T1000 (cell line): ENCODE data around the gene PEAK3.

Source experiments
- DNase-seq: peaks from one replicate; lab custom pipeline; 2025; ENCODE audit warnings: mixed read lengths; lab: John Stamatoyannopoulos, UW

The PEAK3 gene

DNA sequence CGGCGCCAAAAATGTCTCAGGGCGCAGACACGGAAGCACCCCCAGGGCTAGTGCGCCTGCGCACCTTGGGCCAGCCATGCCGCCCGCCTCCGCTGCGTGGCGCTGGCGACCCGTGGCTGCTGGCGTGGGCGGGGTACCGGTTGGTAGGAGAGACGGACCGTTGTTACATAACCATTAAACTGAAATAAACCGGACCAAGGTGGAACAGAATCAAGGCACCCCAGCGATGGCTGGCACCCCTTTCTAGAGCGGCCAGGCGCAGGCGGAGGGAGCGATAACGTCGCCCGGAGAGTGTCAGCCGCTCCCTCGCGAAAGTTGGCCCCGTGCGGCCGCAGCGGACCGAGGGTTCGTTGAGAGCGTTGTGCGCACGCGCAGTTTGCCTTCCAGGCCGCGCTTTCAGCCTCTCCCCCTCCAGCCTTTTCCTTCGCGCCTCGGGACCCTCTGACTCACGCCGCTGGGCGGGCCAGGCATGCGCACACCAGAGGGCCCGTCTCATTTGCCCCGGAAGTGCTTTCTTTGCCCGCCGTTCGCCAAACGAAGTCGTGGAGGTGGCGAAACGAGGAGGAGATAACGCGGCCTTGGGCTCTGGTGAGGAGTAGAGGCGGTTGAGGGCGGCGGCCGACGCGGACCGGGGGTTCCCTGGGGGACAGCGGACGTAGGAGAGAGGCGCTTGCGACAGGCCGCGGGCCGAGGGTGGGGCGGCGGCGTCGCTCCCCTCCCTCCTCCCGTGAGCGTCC, 45.5 kb downstream of the PEAK3 start, which contains the start of the genes PLEKHJ1 and SF3A2:
Gene PLEKHJ1 (minus strand): TSS at position 16 of the 737 bp plus-strand sequence. CDS start 81 bp downstream, outside the sequence.
Gene SF3A2 (plus strand): TSS at position 511 of the 737 bp plus-strand sequence. CDS start 6,595 bp downstream, outside the sequence.
- DNase-seq = peak; percentile 99

DNA sequence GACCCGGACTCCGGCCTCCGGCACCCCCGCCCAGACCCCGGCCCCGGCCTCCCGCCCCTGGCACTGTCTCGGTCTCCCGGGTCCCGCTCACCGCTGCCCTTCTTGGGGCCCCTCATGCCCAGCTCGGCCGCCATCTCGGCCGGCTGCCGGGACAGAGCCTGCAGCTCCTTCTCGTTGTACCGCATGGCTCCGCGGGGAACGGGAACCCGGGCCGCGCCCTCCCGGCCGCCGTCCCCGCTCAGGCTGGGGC, 46.0 kb downstream of the PEAK3 start:
- DNase-seq = no peak

DNA sequence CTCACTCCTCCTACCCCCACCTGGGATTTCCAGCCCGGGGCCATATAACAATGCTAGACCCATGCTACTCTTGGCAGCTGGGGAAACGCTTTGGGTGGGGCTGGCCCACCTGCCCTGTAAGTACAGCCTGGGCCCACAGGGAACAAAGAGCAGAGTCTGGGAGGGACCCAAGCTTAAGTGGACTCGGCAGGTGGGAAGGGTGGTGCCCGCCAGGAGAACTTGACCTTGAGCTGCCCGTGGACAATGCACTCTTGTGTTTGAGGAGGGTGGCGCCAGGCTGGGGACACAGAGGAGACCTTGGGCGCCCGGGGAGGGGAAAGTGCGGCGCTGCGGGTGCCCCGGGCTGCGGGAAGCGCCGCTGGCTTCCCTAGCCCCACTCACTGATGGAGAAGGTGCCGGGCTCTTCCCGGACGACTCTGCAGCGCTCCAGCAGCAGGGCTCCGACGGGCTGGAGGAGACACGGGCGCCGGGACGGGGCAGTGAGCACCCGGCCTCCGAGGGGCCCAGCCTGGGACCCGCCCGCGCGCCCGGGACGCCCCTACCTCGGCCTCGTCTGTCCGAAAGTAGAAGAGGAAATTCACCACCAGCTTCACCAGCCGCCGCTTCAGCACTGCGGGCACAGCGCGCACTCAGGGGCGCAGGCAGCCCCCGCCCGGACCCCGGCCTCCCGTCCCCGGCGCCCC, 46.5 kb downstream of the PEAK3 start:
- no peak for DNase-seq

DNA sequence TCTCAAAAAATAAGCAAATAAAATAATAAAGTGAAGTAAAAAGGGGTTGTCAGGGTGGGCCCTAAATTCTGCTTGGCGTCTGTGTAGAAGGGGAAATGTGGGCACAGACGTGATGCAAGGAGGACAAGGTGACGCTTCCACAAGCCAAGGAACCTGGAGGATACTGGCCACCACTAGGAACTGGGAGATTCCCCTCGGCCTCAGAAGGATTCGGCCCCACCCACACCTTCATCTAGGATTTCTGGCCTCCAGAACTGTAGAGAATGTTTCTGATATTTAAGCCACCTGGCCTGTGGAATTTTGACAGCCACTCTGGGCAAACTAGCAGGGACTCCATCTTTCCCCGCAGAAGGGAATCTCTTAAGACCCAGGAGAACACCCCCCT, 47.0 kb downstream of the PEAK3 start:
- no peak for DNase-seq

DNA sequence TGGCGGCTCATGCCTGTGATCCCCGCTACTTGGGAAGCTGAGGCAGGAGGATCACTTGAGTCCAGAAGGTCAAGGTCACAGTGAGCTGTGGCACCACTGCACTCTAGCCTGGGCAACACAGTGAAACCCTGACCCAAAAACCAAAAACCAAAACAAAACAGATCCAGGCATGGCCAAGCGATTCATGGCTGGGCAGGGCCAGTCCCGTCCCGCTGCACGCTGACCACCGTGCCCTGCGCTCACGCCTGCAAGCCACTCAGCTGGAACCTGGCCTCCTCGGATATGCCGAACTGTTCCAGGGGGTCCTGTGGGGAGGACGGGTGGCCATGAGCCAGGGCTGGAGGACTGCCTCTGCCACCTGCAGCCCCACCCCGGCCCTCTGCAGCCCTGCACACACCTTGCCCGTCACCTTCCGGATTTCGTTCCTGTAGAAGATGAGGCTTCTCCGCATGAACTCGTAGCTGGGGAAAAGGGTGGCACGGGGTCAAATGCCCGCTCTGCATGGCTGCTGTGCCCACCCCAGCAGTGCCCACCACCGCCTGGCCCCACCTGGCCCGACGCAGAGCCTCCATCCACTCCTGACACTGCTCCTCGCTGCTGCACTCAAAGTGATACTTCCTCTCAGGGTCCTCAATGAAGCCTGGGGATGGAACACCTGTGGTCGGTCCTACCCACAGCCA, 48.2 kb downstream of the PEAK3 start:
- no peak for DNase-seq

DNA sequence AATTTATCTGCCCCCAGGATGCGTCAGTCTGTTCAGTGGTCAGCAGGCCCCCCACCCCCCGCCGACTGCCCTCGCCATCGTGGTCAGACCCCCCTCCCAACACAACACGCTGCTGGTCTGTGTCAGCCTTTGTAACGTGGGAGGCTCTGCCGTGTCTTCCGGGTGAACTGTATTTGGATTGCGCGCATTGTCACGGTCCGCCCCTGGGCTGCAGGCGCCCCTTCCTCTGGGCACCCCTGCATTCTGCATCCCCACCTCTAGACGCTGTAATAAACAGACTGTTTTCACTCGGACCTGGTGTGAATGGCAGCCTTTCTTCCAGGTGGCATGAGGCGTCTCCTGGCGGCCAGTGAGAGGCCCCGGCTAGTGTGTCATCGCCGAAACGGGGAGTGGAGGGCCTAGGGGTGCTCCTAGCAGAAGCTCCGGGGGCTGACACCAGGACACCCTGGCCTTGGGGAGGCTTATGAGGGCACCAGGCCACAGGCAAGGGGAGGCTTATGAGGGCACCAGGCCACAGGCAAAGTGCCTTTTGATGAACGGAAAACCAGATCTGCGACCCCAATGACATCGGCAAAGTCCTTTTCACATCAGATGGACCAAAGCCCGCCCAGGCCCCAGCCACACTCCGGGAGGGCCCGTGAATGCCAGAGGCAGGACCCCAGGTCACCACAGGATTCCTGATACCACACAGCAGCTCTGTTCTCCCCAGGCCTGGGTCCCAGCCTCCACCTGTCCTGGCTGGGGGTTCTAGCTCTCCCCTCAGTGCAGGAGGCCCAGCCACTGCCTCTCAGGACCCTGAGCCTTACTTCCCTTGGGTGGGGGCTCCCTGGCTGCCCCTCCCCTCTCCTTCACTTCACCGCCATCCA, 49.5 kb downstream of the PEAK3 start:
- DNase-seq = no peak

DNA sequence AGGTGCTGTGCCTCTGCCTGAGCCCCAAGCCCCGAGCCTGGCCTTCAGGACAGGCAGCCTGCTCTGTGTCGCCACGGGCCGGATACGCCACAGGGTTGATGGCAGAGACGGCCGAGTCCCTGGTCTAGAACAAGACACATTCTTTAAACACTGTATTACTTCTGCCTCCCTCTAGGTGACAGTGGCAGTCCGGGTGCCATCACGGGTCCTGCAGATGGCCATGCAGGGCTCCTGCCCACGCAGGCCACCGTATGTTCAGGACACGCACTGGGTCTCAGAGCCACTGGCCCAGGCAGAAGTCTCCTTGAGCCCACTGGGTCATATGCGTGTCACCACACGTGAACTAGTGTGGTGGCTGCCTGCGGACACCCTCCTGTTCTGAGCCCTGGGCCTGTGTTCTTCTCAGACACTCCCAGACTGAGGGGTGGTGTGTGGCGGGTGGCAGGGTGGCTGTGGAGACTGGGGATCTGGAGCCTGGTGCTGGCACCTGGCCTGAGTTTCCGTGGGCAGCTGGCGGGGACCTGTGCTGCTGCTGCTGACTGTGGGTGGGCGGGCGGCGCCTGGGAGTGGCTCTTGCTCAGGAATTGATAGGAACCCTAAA, 50.3 kb downstream of the PEAK3 start:
- DNase-seq = no peak

DNA sequence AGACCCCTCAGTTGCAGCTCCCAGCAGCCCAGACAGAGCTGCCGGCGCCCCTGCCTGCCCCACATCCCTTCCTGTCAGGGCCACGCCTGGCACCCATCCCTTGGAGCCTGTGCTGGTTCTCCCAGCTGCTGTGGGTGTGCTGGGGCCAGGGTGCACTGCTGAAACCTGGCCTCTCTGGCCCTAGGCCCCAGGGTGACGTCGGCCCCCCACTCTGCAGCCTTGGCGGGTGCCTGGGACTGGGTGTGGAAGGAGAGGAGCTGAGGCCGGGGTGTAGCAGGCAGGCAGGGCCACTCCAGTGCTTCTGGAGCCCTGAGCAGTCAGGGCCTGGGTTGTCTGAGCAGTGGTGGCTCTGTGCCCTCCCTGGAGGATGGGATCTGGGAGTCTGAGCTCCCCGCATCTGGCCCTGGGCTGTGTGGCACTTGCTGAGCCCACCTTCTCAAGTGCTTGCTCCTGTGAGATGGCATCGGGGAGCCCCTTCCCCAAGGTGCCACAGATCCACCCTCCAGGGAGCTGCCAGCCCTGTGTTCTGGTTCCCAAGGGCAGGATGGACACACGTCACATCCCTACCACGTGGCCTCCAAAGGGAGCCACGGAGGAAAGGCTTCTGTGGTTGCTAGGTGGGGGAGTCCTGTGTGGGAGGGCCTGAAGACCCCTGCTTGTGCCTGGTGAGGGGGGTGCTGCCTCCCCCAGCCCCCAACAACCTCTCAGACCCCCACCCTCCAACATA, 51.0 kb downstream of the PEAK3 start:
- no peak for DNase-seq

DNA sequence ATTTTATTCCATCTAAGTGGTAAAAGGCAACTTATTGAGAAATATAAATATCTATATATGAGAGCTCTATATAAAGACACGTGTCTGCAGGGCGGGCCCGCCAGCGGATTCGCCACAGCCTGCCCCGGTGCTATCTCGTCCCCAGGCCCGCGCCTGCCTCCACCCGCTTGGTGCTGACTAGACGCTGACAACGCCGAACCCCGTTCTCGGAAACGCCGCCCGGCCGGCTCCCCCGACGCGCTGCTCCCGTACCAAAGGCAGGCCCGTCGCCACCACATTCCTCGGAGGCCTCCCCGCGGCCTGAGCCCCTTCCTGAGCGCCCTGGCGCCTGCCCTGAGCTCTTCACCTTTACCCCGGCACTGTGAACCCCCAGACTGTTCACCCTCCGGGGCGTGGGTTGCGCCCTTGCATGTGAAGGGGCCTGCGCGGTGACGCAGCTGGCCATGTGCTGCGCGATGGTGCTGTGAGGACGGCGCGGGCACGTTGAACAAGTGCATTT, 51.9 kb downstream of the PEAK3 start:
- DNase-seq = no peak

DNA sequence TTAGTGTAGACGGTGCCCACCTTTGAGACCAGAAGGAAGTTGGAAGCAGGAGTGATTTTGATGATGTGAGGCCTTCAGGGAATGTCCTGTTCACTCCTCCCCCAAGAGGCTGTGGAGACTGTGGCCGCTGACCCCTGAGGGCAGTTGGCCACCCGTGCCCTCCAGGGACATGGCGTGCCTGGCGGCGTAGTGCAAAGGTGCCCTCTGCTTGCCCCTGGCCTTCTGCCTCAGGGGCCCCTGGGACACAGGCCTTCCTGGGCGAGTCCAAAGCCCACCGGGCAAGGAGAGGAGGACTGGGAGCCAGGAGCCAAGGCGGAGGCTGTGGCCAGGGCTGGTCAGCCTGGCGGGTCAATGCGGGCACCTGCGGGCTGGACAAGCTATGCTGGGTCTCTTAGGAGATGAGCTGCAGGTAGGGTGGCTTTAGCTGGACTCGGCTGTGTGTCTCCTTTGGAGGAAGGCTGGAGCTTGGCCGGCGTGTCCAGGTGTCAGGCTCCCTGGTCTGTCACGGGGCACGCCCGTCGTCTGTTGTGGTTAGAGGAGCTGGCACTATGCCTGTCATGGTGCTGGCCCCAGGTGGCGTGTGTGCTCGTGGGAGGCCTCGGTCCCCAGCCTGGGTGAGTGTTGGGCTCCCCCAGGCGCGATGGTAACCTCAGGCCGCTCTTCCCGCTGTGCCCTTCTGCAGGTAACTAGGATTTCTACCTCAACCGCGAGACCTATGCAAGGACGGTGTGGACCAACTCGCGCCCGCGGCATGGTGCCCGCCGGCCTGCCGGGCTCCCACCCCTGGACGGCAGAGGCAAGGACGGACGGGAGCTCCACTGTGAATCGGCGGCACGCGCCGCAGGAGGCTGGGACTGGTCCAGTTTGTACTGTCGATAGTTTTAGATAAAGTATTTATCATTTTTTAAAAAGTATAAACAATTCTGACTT, 52.6 kb downstream of the PEAK3 start:
- DNase-seq = no peak

DNA sequence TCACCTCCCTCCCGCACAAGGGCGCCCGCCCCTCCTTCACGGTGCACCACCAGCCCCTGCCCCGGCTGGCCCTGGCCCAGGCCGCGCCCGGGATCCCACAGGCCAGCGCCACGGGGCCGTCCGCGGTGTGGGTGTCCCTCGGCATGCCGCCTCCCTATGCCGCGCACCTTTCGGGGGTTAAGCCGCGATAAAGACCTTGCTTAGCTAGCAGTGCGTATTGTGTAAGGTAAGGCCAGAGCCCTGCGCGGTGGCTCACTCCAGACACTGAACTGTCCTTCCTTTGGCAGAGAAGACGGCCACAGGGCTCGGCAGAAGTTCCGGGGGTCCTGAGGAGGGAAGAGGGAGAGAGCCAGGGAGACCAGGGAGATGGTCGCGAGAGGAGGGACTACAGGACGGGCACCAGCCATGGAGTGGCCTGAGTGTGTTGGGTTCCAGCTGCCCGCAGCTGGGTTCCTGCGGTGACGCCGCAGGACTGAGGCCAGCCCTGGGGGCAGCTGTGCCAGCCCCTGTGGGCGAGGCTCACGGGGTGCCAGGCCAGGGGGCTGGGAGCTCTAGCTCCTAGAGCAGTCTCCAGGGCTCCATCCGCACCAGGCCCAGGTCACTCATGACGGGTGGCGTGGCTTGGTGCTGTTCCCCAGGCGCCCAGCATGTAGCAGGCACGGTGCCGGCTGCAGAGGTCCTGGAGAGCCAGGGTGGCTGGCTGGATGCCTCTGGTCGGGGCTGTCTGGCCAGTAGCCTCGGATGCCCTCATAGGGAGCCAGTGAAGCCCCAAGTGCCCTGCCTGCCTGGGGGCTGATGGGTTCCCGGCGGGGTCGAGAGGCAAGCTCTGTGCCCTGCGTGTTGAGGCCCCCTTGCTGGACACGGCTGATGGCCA, 53.6 kb downstream of the PEAK3 start:
- DNase-seq = no peak

DNA sequence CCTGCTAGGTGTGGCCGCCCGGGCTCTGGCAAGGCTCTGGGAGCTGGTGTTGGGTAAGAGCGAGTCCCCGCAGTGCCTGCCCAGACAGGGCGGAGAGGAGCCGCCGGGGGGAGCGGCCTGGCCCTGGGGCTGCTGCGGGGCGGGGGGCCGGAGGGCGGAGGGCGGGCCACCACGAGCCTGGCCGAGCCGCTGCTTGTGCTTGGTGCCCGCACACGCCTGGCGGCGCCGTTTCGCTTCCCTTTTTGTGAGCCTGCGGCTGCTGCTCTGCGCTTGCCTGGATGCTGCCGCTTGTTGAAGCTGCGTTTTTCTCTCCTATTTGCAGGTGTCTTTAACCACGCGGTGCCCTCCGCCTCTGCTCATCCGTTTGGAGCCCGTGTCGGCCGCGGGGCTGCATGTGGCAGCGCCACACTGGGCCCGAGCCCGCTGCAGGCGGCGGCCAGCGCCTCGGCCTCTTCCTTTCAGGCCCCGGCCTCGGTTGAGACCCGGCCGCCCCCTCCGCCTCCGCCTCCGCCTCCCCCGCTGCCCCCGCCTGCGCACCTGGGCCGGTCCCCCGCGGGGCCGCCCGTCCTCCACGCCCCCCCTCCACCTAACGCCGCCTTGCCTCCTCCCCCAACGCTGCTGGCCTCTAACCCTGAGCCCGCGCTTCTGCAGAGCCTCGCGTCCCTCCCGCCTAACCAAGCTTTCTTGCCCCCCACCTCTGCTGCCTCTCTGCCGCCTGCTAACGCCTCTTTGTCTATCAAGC, 54.4 kb downstream of the PEAK3 start:
- no peak for DNase-seq

DNA sequence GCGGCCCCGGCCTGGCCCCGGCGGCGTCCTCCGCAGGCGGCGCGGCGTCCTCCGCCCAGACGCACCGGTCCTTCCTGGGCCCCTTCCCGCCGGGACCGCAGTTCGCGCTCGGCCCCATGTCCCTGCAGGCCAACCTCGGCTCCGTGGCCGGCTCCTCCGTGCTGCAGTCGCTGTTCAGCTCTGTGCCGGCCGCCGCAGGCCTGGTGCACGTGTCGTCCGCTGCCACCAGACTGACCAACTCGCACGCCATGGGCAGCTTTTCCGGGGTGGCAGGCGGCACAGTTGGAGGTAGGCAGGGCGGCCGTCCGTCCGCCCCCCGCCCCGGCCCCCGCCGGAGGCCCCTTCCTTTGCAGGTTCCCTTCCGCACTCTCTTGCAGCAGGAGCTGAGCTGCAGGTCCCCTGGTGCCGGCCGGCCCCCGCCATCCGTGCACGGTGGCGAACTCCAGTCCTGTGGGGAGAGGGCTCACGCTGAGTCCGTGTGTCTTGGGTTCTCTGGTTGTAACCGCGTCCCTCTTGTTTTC, 55.1 kb downstream of the PEAK3 start:
- DNase-seq = no peak

DNA sequence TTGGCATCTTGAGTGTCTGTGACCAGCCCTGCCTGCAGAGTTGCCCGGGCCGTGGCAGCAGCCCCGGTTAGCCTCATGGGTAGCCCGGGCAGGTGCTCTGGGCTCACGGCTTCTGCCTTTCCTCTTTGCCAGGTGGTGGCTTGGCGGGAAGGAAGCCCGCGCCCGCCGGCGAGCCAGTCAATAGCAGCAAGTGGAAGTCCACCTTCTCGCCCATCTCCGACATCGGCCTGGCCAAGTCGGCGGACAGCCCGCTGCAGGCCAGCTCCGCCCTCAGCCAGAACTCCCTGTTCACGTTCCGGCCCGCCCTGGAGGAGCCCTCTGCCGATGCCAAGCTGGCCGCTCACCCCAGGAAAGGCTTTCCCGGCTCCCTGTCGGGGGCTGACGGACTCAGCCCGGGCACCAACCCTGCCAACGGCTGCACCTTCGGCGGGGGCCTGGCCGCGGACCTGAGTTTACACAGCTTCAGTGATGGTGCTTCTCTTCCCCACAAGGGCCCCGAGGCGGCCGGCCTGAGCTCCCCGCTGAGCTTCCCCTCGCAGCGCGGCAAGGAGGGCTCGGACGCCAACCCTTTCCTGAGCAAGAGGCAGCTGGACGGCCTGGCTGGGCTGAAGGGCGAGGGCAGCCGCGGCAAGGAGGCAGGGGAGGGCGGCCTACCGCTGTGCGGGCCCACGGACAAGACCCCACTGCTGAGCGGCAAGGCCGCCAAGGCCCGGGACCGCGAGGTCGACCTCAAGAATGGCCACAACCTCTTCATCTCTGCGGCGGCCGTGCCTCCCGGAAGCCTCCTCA, 55.7 kb downstream of the PEAK3 start:
- DNase-seq = no peak

DNA sequence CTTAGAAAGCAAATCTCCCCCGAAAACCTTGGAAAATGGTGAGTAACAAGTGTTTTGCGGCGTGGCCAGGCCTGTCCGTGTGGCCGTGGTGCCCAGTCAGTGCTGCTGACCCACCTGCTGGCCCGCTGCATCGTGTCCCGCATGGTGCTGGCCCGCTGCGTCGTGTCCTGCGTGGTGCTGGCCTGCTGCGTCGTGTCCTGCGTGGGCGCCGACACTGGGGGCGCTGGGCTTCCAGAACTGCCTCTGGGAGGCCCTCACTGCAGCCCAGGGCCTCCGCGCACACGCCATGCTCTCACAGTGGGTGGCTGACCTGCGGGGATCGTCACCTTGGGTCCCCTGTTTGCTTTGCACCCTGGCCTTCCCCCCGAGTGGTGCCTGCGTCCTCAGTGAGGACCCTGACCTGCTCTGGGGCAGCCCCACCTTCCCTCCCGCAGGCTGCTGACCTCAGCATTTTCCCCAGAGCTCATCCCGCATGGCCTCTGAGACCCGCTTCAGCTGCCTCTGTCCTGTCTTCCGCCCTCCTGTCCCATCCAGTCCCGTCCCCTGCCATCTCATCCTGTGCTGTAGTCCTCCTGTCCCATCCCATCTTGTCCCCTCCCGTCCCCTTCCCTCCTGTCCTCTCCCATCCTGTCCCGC, 56.4 kb downstream of the PEAK3 start:
- DNase-seq = no peak

DNA sequence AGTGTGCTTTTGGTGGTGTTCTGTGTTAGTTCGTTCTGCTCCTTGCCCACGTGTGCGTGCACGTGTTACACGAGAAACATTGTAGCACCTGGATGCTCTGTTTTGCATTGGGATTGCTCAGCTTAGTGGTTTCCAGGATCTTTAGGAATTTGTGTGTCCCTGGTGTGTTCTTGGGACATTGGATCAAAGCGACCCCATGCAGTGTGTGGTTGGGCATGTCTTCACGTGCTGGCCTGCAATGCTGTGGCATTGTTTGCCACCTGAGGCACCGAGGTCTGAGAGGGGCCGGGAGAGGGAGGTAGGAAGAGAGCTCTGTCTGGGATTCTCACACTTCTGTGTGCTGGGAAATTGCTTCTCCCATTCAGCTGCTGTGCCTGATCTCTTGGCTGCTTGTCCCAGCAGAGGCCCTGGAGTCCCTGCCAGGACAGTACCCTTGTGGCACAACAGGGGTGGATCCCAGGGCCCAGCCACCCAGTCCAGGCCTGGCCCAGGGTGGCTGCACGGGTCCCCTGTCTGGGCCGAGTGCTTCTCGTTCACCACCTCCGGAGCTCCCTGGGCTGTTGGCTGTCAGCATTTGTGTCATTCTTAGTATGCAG, 57.1 kb downstream of the PEAK3 start:
- DNase-seq = no peak
